RPMI8226 (cell line): Measurements from ENCODE around the gene WNK1.
"Not testable (repeated sequence)": the region's sequence is repeated elsewhere in the genome, so short reads cannot be mapped to it uniquely, and the experiment has no call there.

ENCODE experiments used
- DNase-seq: peaks from one replicate; pipeline ENCODE4 v3.0.0-alpha.2; 2015

WNK1 gene

GRCh38 chr12:818733-819132 lies 66.4 kb downstream of the WNK1 start:
- no peak for DNase-seq

GRCh38 chr12:820336-820735 lies 68.0 kb downstream of the WNK1 start:
- DNase-seq: no peak

- peak; percentile 66 for DNase-seq
These were observed 70.8 kb downstream of the WNK1 start for GRCh38 chr12:823028-823698.

DNA sequence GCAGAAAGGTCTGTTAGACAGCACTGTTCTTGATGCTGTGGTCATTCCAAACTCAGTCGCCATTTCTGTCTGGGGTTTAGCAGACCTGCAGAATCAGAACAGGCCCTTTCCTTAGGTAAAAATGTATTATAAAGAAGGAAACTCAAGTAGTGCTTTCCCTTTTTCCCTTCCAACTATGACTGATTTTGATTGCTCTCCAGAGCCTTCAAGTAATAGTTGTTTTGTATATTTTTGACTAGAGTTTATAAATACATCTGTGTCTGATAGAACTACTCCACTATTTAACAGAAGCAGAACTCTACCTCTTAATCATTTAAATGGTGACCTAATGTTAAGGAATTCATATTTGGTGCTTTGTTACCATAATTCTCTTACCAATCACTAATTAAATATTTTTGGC lies 74.0 kb downstream of the WNK1 start:
- no peak for DNase-seq

- DNase-seq: no peak
These were observed 76.5 kb downstream of the WNK1 start for GRCh38 chr12:828726-829395.

DNA sequence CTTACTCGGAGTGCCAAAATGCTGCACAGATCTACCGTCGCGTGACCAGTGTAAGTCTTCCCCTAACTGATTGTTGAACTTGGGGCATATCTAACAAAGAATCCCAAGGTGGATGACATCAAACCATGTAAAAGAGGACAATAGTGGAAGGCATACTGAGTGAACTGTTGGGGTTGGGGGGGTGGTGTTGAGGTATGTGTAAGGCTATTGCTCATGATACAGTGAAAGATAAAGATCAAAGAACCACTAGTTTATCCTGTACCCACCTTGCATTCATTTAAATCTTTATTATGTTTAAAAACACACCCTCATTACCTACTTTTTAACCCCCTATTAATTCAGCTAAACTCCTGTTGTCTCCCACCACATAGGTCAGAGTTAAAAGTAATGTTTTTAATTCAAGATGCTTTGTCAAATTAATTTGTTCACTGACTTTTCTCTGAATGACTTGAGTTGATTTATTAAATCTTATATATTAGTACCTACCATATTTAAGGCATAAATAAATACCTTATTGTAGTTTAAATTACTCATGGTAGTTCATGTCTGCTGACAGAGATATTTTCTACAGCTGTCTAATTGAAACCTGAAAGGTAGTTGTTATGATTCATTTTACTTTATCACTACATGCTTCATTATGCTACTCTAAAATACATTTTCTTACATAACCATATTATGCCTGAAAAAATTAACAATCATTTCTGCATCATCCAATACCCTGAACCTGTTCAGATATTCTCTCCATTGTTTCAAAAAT lies 77.9 kb downstream of the WNK1 start:
- DNase-seq: no peak

GRCh38 chr12:835754-836518 lies 83.6 kb downstream of the WNK1 start:
- DNase-seq: no peak

- no peak for DNase-seq
These were observed 84.6 kb downstream of the WNK1 start for GRCh38 chr12:836952-837351.

GRCh38 chr12:837548-837947 lies 85.2 kb downstream of the WNK1 start:
- DNase-seq: no peak

DNA sequence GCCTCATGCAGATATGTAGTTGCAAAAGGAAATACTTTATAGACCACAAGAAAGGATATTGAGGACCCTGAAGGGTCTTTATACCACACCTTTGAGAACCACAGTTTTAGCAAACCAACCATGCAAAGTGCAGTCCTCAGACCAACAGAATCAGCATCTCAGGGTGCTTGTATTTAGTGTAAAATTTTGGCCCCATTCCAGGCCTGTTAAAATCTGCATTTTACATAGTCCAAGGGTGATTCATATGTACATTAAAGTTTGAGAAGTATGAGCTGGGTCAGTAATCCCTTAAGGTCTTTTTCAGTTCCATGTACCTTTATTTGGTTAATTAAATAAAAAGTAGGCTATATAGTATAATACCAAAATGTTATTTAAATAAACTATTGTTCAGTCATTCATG lies 91.2 kb downstream of the WNK1 start:
- no peak for DNase-seq

- DNase-seq: no peak
These were observed 94.0 kb downstream of the WNK1 start for GRCh38 chr12:846421-846820.

GRCh38 chr12:848173-848865 lies 95.9 kb downstream of the WNK1 start:
- no peak for DNase-seq

GRCh38 chr12:848882-849527 lies 96.6 kb downstream of the WNK1 start:
- no peak for DNase-seq

GRCh38 chr12:849733-850437 lies 97.5 kb downstream of the WNK1 start:
- not testable (repeated sequence) for DNase-seq

- no peak for DNase-seq
These were observed 99.0 kb downstream of the WNK1 start for GRCh38 chr12:851343-851742.

DNA sequence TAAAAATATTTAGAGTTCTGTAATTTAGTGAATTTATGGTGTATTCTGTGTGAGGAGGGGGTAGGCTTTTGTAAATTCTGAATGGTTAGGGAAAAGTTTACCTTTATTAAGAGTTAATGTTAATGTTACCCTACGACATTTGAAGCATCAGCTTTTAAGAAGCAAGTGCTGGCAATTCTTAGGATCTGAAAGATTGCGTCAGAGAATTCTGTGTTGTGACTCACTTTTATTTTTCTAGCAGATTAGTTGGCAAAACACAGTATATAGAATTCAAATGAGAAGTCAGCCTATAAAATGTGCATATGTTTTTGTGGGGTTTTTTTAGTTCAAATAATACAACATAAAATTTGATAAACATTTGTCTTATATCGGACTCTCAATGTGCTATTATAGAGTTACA lies 99.5 kb downstream of the WNK1 start:
- no peak for DNase-seq

- DNase-seq: no peak
These were observed 100.5 kb downstream of the WNK1 start for GRCh38 chr12:852864-853263.

GRCh38 chr12:857611-858010 lies 105.2 kb downstream of the WNK1 start:
- DNase-seq: no peak

DNA sequence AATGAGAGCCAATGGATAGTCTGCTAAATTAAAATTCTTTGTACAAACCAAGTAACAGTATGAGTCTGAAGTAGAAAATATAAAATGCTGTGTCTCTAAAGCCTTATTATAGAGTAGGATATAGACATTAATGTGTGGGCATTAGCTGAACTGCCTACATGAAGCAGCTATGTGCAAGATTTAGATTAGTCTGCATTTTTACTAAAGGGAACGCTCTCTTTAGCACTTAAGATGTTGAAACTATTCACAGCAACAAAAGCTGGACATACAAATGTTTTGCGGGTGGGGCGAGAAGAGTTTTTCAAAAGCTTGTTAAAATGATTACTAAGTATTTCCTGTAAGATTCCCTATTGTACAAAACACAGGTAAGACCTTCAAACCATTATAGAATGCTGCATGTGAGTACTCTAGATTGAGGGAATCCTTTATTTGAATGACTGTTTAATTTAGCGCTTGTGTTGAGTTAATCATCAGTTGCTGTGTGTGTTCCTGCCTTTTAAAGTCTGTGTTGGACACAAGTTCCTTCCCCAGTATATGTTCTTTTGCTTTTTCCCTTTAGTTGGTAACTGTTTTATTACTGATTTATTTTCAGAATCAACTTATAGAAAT lies 110.0 kb downstream of the WNK1 start:
- DNase-seq: no peak

- DNase-seq: no peak
These were observed 110.9 kb downstream of the WNK1 start for GRCh38 chr12:863285-863684.

GRCh38 chr12:865614-866013 lies 113.2 kb downstream of the WNK1 start:
- no peak for DNase-seq
